HG03521 (cell line): ENCODE results near the gene GJD4.

ENCODE experiments used
- ATAC-seq: cut with Tn5 transposase; IDR thresholded peaks from one replicate; pipeline ENCODE4 v1.9.1; 2021; ENCODE audit warnings: mild to moderate bottlenecking, moderate library complexity; ENCODE audit not compliant: unreplicated experiment

Gene GJD4

DNA sequence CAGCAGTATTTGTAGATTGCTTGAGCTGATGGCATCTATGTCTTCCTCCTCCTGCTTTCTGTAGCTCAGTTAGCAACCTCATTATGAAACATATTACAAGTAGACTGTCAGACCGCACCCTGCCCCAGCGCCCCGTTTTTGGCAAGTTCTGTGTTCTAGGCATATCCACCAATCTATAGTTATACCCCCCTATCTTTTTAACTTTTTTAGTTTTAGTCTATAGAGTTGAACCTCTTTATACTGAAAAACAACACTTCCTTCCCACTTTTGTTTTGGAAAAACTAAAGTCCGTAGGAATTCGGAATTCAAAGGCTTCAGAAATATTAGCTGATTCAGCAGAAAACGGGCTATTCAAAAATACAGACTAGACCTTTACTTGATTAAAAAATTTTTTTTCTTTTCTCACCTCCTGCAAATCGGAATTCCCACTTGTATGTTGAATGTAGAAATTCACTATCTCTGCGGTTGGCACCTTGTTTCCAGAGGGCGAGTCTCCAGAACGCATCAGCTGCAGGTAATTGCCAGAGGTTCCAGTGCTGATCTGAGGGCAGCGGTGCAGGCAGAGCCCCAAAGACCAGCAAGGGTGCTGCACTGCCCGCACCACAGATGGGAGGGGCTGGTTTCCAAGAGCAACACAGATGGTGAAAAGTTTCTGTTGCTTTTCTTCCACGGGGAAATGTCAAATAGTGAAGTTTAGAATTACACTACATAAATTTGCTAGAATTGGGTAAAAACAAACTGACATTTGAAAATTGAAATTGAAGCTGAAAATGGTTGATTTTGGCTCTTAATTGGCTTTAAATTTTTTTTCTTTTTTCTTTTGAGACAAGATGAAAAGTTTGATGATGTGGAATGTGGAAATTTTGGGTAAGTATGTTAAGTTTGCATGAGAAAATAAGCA, 39.2 kb downstream of the GJD4 start:
- ATAC-seq, result no peak

DNA sequence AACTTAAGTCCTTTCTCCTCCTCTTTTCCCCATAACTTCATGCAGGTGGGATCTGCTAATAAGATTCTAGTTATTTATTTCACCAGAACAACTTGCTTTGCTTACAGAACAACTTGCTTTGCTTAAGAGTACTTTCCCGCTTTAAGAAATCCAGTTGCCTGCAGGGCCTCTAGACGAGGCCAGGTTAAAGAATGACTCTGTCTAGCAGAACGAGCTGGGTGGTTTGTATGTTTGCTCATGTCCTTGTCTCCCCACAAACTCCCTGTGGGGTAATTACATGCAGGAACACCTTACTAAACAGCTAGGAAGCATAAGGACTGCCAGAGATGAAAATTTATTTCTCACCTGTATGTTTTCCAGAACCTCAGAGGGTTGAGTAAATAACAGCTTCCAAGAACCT, 45.8 kb downstream of the GJD4 start:
- ATAC-seq, result no peak

DNA sequence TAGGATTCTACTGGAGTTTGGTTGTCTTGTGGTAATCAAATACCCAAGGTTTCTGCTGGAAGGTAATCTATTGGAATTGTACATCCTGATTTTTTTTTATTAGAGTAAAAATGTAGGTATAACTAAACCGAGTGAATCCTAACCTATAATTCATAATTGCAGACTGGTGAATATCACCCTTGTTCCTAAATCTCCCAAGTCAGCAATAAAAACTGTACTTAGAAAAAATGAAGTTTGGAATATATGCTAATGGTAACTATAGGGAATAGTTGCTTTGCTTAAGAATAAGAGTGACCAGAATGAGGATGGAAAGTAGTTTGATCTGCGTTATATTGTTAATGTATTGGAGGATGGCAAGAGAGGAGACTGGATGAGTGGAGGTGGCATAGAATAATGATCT, 47.7 kb downstream of the GJD4 start:
- ATAC-seq, result no peak

DNA sequence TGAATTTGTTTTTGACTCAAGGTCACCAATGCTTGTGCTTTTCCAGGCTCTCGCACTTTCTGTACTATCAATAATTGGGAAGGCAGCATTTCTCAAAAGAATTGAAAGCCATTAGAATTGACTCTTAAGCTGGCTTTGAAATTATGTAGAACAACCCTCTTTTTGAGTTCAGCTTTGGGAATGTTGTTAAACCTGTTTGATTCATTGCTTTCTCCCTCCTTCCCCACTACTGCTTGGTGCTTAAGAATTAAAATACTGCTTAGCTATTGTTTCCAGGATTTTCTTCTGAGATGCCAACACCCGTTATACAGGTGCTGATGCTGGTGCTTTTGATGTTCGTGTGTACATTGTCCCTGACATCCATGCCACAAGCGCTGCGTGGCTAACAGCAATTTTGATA, 52.5 kb downstream of the GJD4 start:
- no peak for ATAC-seq
